A549 treated with AZD9567 at 1 μM for 4 hours (cell line): ENCODE data around the gene TBCCD1. TPM values are rescaled to one million over a fixed set of nuclear protein-coding genes. Genes with fewer than 3 reads are reported as not detected.

Experiments used
- total RNA-seq: library from RNA; stranded (reverse); fragments of 200-300 nt; extraction: Qiagen RNA extraction; gene quantifications from 5 replicates; pipeline ENCODE4 v1.2.3, GENCODE V29; 2022; ENCODE audit not compliant: insufficient read depth

TBCCD1 gene, protein sequence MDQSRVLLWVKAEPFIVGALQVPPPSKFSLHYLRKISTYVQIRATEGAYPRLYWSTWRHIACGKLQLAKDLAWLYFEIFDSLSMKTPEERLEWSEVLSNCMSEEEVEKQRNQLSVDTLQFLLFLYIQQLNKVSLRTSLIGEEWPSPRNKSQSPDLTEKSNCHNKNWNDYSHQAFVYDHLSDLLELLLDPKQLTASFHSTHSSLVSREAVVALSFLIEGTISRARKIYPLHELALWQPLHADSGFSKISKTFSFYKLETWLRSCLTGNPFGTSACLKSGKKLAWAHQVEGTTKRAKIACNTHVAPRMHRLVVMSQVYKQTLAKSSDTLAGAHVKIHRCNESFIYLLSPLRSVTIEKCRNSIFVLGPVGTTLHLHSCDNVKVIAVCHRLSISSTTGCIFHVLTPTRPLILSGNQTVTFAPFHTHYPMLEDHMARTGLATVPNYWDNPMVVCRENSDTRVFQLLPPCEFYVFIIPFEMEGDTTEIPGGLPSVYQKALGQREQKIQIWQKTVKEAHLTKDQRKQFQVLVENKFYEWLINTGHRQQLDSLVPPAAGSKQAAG
- 6.5 to 10.0 TPM (median 7.1 TPM) in 5 replicates for total RNA-seq

DNA sequence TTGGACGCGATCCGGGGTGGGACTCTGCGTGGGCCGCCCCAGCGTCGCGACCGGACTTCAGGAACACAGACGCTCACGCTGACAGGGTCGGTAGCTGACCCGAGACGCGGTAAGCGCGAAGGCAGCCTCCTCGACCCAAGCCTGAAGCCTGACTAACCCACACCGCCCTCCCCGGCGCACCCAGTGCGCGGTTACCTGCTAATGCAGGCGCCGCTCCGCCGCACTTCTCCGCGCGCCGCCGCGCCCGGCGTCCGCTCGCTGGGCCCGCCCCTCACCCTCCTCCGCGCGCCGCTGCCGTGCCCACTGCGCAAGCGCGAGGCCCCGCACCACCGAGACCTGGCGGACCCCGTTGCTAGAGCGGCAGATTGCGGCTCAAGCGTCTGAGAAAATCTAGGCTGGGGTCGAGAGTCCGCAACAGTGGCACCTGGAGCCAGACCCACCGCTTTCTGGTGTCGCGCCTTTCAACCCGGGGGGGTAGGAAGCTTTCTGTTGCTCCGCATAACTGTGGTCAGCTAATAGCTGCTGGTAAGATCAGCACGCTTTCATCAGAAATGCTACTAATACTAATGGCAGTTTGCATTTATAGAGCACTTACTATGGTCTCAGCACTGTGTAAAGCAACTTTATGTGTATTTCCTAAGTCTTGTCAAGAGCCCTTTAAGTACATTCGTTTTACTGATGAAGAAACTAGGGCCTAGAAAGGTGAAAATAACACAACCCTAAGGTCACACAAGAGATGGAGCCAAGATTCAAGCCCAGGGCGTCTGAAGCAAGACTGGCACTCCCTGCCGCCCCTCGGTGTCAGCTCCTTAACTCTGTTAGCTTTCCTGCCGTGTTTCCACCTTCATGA, at the start of gene TBCCD1:
TBCCD1 (minus strand) TSS at position 268 of the 850 bp plus-strand sequence. CDS start 3,010 bp downstream, outside the sequence.

DNA sequence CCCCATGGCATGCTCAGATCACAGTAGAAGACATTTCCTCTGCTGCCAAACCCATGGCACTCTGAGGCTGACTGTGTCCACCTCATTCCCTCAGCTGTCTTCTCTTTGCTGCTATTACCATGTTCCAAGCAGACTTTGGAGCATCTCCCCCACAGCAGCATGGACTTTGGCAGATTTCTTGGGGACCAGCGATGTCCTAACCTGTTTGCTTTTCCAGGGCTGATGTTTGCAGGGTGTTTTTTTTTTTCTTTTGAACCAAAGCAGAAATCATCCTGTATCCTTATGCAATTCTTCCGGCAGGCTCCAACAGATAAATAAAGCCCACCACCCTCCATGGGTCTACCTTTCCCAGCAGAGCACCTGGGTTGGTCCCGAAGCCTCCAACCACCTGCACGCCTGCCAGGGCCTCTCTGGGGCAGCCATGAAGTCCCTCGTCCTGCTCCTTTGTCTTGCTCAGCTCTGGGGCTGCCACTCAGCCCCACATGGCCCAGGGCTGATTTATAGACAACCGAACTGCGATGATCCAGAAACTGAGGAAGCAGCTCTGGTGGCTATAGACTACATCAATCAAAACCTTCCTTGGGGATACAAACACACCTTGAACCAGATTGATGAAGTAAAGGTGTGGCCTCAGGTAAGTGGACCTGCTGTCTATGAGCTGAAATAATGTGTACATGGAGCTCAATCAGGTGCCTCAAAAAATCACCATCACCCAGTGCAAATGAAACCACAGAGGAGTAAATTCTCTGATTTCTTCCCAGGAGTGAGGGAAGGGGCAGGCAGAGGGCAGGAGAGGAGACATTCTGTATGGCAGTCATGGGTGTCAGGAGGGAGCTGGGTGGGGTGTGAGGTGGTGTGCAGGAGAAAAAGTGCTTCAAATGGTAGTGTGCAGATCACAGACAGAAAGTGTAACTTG, 45.8 kb upstream of the TBCCD1 start, which contains the start of gene AHSG:
AHSG (plus strand) TSS at position 340 of the 916 bp plus-strand sequence; CDS start at position 422, 82 bp downstream.

DNA sequence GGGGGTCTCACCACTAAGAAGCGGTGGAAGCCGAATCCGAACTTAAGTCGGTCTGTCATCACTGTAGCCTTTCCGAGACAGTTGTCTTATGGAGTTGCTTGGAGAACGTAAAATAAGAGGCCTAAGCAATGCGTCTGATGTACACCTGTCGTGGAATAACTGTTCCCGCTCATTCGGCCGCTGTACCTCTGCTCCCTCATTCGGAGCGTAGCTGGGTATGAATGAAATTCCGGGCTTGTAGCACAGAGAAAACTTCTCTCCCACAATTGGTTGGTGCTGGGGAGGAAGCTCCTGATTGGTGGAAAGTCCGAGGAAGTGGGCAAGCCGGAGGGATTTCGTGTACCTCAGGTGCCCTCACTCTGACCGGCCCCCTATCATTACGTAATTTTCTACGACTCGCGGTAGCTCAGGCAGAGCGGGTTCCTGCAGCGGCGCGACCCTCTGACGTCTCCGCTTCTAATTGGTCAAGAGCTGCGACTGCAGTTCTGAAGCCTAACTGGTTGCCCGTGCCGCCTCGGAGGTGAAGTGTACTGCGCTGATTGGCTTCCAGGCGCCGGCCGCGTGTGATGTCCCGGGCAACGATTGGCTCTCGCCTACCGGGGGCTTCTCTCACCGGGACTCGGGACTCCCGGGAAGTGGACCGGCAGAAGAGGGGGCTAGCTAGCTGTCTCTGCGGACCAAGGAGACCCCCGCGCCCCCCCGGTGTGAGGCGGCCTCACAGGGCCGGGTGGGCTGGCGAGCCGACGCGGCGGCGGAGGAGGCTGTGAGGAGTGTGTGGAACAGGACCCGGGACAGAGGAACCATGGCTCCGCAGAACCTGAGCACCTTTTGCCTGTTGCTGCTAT, 3.2 kb upstream of the TBCCD1 start, which contains the start of gene DNAJB11:
DNAJB11 (plus strand) TSS at position 625 of the 845 bp plus-strand sequence; CDS start at position 803, 178 bp downstream.

DNA sequence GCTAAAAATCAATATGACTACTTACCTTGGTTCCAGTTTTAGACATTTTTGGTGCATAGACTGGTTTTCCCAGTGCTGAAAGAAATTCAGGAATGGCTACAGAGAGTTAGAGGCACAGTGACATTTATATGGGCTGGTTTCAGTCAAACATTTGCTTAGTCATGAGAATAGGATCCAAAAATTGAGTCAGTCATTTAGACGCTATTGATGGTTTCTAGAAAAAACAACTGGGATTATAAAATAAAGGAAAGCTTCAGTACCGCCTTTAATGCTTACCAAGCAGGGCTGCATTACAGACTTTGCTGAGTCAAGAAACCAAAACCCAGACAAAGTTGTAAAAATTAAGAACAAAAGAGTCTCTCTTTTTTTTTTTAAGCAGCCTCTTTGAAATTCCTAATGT, 22.9 kb downstream of the TBCCD1 start, which contains the start of gene CRYGS:
CRYGS (minus strand) TSS at position 100 of the 400 bp plus-strand sequence; CDS start at position 46, 54 bp downstream.

Other genes with a start within 250 kb of the TBCCD1 start
- 5.8 to 6.9 TPM (median 6.1 TPM) in 5 replicates for gene DGKG, start 205.1 kb downstream of the TBCCD1 start, total RNA-seq
- 0.91 to 1.2 TPM (median 1.0 TPM) in 4 of 5 replicates, not detected in the other for gene CRYGS, start 23.0 kb downstream of the TBCCD1 start, total RNA-seq
- gene DNAJB11, start 3.4 kb upstream of the TBCCD1 start, total RNA-seq = 47.8 to 52.6 TPM (median 51.5 TPM) in 5 replicates
- 0.05 to 1.3 TPM (median 0.10 TPM) in 4 of 5 replicates, not detected in the other for gene AHSG, start 45.7 kb upstream of the TBCCD1 start, total RNA-seq
- 0.09 to 0.13 TPM (median 0.10 TPM) in 3 of 5 replicates, not detected in the others for gene FETUB, start 73.1 kb upstream of the TBCCD1 start, total RNA-seq
- not detected in 5 replicates for gene HRG, start 98.7 kb upstream of the TBCCD1 start, total RNA-seq
- gene KNG1, start 150.0 kb upstream of the TBCCD1 start, total RNA-seq = not detected in 5 replicates
- gene EIF4A2, start 216.2 kb upstream of the TBCCD1 start, total RNA-seq = 145 to 165 TPM (median 156 TPM) in 5 replicates
- 42.2 to 45.6 TPM (median 43.3 TPM) in 5 replicates for gene RFC4, start 239.1 kb upstream of the TBCCD1 start, total RNA-seq